Tibial artery (tissue), 4 donors: ENCODE data around the gene USP40.

ENCODE experiments used
- DNase-seq, 2 donors: peaks; one replicate each; pipeline ENCODE4 v3.0.0-alpha.2; 2019
- H3K27ac ChIP-seq, 2 donors: fragments of 200-600 bp; sonication (generic) in 1 of 2; 1 replicate in 1 of 2; 2 replicates in 1 of 2; pipeline ENCODE4 v1.5.1; 2018 to 2019; ENCODE audit warnings: mild to moderate bottlenecking in 1 of 2
- H3K27me3 ChIP-seq, 2 donors: fragments of 200-600 bp; sonication (generic) in 1 of 2; one replicate each; pipeline versions ENCODE4 v1.5.1 to v1.6.0; 2016 to 2019
- H3K36me3 ChIP-seq, 3 donors: fragments of 200-600 bp; sonication (generic) in 2 of 3; one replicate each; pipeline ENCODE4 v1.5.1; 2016 to 2019; ENCODE audit warnings: mild to moderate bottlenecking in 2 of 3
- H3K4me1 ChIP-seq, 4 donors: fragments of 200-600 bp; sonication (generic) in 2 of 4; 1 replicate in 3 of 4; 2 replicates in 1 of 4; pipeline ENCODE4 v1.5.1; 2016 to 2019
- H3K4me3 ChIP-seq, 2 donors: fragments of 200-600 bp; sonication (generic) in 1 of 2; 1 replicate in 1 of 2; 2 replicates in 1 of 2; pipeline ENCODE4 v1.5.1; 2018 to 2019; ENCODE audit warnings: mild to moderate bottlenecking in 2 of 2
- H3K9me3 ChIP-seq, 3 donors: fragments of 200-600 bp; sonication (generic) in 1 of 3; one replicate each; pipeline ENCODE4 v1.5.1; 2016 to 2019
- intact Hi-C: fragments of 100-400 bp; cut with DNase I; formaldehyde crosslinking; loops from one replicate; pipeline ENCODE4 v1.15.0; 2023; ENCODE audit warnings: low total_unique reads
- TF ChIP-seq, protein P1 (sequence below), 2 experiments: fragments of 200-600 bp in 1 of 2; fragments of 450-650 bp in 1 of 2; IDR thresholded peaks; one replicate each; pipeline ENCODE4 v1.5.1; 2017 to 2019; ENCODE audit warnings: antibody characterized with exemption in 2 of 2, mild to moderate bottlenecking in 1 of 2, moderate library complexity in 1 of 2

The USP40 gene

DNA sequence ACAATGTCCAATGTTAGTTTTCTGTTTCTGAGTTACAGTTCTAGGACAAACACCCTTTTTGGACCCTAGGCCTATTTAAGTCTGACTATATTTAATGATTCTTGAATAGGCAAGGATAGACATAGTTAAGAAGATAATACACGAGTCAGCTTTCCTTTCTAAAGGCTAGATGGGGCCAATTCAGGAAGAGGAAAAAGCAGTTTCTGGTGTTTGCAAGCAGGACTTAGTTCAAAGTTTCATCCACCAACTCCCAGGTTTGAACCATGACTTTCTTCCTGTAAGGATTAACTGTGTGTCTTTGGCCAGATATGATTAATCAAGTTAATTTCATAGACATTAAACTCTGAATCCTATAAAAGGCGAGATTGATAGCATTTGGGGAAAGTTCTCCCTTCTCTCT, 66.7 kb downstream of the USP40 start:
- TF ChIP-seq, protein P1, sequence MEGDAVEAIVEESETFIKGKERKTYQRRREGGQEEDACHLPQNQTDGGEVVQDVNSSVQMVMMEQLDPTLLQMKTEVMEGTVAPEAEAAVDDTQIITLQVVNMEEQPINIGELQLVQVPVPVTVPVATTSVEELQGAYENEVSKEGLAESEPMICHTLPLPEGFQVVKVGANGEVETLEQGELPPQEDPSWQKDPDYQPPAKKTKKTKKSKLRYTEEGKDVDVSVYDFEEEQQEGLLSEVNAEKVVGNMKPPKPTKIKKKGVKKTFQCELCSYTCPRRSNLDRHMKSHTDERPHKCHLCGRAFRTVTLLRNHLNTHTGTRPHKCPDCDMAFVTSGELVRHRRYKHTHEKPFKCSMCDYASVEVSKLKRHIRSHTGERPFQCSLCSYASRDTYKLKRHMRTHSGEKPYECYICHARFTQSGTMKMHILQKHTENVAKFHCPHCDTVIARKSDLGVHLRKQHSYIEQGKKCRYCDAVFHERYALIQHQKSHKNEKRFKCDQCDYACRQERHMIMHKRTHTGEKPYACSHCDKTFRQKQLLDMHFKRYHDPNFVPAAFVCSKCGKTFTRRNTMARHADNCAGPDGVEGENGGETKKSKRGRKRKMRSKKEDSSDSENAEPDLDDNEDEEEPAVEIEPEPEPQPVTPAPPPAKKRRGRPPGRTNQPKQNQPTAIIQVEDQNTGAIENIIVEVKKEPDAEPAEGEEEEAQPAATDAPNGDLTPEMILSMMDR (IDR thresholded peaks at IDR 0.05), result no peak
- H3K4me1 ChIP-seq, result no peaks in the 10 kb centered on the region
- H3K4me3 ChIP-seq, result no peak overlapping the region
- no peaks in the 10 kb centered on the region for H3K27me3 ChIP-seq
- peaks cover 45 to 57% (median 53%) of the 10 kb centered on the region in 3 donors for H3K36me3 ChIP-seq
- intact Hi-C loops, result no loop called here
- peaks cover 0 to 10% (median 6%) of the 10 kb centered on the region in 3 donors for H3K9me3 ChIP-seq
- no peak overlapping the region for H3K27ac ChIP-seq
- DNase-seq, result no peak

DNA sequence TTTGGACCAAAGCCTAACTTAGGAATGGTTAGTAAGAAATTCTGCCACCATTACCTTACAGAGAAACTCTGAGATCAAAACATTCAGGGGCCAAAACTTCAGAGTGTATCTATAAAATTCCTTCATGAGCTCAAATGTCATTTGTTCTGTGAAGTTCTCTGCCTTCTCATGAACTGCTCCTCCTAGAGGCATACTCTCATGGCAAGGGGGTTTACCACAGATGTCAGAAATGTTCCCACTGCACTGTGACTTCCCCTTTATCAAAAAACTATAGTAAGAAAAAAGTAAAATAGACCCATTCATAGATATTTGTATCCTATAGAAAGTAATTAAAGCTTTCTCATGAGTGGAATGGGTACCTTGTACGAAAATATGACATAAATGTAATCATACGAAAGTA, 68.5 kb downstream of the USP40 start:
- Histone ChIP-seq H3K4me1 (no peaks in the 10 kb centered on the region), H3K4me3 (no peak overlapping the region), H3K36me3 (peaks cover 38 to 57% (median 56%) of the 10 kb centered on the region in 3 donors), H3K9me3 (peaks cover 0 to 2% (median under 1%) of the 10 kb centered on the region in 3 donors), H3K27me3 (no peaks in the 10 kb centered on the region), H3K27ac (no peak overlapping the region)
- no peak for DNase-seq
- TF ChIP-seq, protein P1 (IDR thresholded peaks at IDR 0.05), result no peak
- intact Hi-C loops, result no loop called here

DNA sequence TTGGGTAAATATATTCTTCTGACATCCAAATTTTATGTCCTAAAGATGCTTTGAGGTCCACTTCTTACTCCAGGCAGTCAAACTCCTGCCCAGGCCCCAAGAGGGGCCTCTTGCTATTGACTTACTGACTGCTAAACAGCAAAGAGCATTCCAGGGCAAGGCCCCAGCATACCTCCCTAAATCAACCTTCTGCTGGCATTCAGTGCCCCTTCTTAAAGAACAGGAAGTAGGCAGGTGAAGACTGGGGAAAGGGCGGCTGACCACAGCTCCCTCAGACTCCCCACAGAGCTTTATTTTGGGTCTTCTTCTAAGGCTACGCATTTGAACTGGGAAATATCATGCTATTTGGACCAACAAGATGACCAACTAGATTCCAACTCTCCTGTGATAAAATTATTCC, 68.9 kb downstream of the USP40 start:
- intact Hi-C loops, result no loop called here
- no peaks in the 10 kb centered on the region for H3K27me3 ChIP-seq
- TF ChIP-seq, protein P1 (IDR thresholded peaks at IDR 0.05), result no peak
- H3K36me3 ChIP-seq, result peaks cover 42 to 59% (median 59%) of the 10 kb centered on the region in 3 donors
- no peaks in the 10 kb centered on the region for H3K4me1 ChIP-seq
- DNase-seq, result no peak
- no peak overlapping the region for H3K4me3 ChIP-seq
- no peaks in the 10 kb centered on the region for H3K9me3 ChIP-seq
- H3K27ac ChIP-seq, result no peak overlapping the region

DNA sequence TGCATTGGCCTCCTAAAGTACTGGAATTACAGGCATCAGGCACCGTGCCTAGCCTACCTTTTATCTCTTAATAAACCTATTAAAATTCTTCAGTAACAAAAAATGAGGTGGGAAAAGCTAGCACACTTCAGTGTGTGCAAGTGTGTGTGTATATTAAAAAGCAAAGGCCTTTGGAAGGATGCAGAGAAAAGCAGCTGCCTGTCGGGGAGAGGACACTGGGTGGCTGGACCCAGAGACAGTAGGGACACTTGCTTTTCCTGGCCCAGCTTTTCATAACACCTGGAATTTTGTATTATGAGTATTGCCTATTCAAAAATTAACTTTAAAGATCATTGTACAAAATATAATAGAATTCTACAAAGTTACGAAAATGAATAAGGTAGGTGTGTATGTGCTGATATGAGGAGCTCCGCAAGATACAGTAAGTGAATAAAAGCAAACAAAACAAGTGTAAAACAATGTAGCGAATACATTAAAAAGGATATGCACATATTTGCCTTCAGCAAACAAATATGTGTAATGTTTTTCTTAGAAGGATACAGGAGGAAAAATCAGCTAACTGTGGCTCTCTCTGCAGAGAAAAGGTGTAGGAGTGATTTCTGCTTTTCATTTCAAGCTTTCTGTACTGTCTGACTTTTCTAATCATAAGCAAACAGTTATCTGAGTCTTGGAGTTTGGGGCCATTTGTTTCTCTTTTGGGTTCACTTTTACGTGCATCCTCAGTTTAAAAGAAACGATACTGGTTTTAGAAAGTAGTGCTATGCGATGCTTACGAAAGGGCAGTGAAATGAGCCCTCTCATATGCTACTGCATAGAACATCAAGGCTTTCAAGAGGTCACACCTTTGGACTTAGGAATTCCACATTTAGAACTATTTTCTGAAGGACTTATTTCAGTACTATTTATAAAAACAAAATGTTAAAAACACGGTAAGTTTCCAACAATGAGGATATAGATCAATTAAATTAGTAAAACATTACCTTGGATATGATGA, 70.8 kb downstream of the USP40 start:
- no peak overlapping the region for H3K27ac ChIP-seq
- no peak for DNase-seq
- H3K36me3 ChIP-seq, result peaks cover 33 to 67% (median 56%) of the 10 kb centered on the region in 3 donors
- no peak overlapping the region for H3K4me3 ChIP-seq
- TF ChIP-seq, protein P1 (IDR thresholded peaks at IDR 0.05), result no peak
- H3K9me3 ChIP-seq, result no peaks in the 10 kb centered on the region
- intact Hi-C loops, result no loop called here
- no peaks in the 10 kb centered on the region for H3K4me1 ChIP-seq
- no peaks in the 10 kb centered on the region for H3K27me3 ChIP-seq

DNA sequence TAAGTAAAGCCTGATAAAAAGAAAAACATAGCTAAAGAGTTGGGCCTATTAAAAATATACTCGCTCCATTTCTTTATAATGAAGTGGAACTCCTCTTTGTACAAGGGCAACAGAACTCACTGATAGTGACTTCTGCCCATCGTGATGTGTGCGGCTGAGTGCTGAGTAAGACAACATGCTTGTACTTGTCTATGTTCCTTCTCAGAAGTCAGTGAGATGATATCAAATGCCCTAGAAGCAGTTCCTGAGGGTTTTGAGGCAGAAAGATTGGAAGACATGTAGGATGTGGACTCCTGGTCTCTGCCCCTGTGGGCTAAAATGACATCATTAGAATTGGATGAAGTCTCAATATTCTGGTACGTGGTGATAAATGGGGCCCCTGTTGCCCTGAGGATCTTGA, 73.8 kb downstream of the USP40 start:
- no peak overlapping the region for H3K4me3 ChIP-seq
- H3K9me3 ChIP-seq, result no peaks in the 10 kb centered on the region
- peaks cover 23 to 60% (median 47%) of the 10 kb centered on the region in 3 donors for H3K36me3 ChIP-seq
- peaks cover 0 to 26% (median 10%) of the 10 kb centered on the region in 4 donors for H3K4me1 ChIP-seq
- TF ChIP-seq, protein P1 (IDR thresholded peaks at IDR 0.05), result no peak
- H3K27me3 ChIP-seq, result no peaks in the 10 kb centered on the region
- no peak overlapping the region for H3K27ac ChIP-seq
- no peak for DNase-seq
- intact Hi-C loops, result no loop called here
